Measurements from ENCODE around the gene GABRG3. TPM values are rescaled to one million over a fixed set of nuclear protein-coding genes. Genes with fewer than 3 reads are reported as not detected.

Gene GABRG3
- total and polyA plus RNA-seq, 2 donors (not counting 3 experiments of a cell fraction or from before 2014, with no cell fraction given): not detected

GRCh38 chr15:27398631-27399161 is 427.7 kb downstream of the GABRG3 start:
- CTCF ChIA-PET: no interaction called here
- dilution Hi-C loops (cut with MboI; ENCODE audit: extremely low pct_ligation_motif_present, low sequenced_read_pairs): no loop called here

More at GRCh38 chr15:27398631-27399161, 427.7 kb downstream of the GABRG3 start:
- TF ChIP-seq FOS (IDR thresholded peaks at IDR 0.05; ENCODE audit: borderline replicate concordance, insufficient read depth, low read length): no peak
- TF ChIP-seq POLR2AphosphoS5 (IDR thresholded peaks at IDR 0.05; ENCODE audit: insufficient read depth, low read depth, low read length): no peak
- no peak for TF ChIP-seq JUN (IDR thresholded peaks at IDR 0.05; ENCODE audit: borderline replicate concordance, insufficient read depth, insufficient read length, low read depth)
- no peak for TF ChIP-seq GATA2 (IDR thresholded peaks at IDR 0.05; ENCODE audit: insufficient read depth, insufficient read length, low read depth, low read length)
- TF ChIP-seq EZH2 (IDR thresholded peaks at IDR 0.05; ENCODE audit: borderline replicate concordance, low read depth, low read length, severe bottlenecking): no peak
- no peak for TF ChIP-seq POLR2A (IDR thresholded peaks at IDR 0.05; ENCODE audit: low read depth, low read length)
- TF ChIP-seq MAX (IDR thresholded peaks at IDR 0.05; ENCODE audit: insufficient read depth, insufficient read length): no peak
- TF ChIP-seq MYC (IDR thresholded peaks at IDR 0.05; ENCODE audit: low read depth, low read length): no peak
- TF ChIP-seq CTCF (IDR thresholded peaks at IDR 0.05; ENCODE audit: extremely low read depth in 1 of 2, insufficient read depth in 1 of 2, low read depth in 1 of 2, low read length in 2 of 2): no peak
- Histone ChIP-seq H3K9me1 (replicated peaks; ENCODE audit: control insufficient read depth, extremely low read depth, insufficient read depth, low read length) (no peaks in the 10 kb centered on the region), H3K27ac (ENCODE audit: insufficient read depth, low read depth, low read length) (no peak overlapping the region), H3K4me1 (ENCODE audit: control insufficient read depth, extremely low read depth, insufficient read depth, low read length) (no peaks in the 10 kb centered on the region), H2AFZ (ENCODE audit: low read depth, low read length) (no peak overlapping the region), H3K79me2 (ENCODE audit: control insufficient read depth, insufficient read depth, low read length) (no peaks in the 10 kb centered on the region), H3K9ac (replicated peaks; ENCODE audit: extremely low read depth, insufficient read depth, low read length) (no peak overlapping the region), H3K9me3 (replicated peaks; ENCODE audit: control insufficient read depth, insufficient read depth, low read length) (no peaks in the 10 kb centered on the region), H3K36me3 (ENCODE audit: control insufficient read depth in 2 of 2, extremely low read depth in 1 of 2, insufficient read depth in 2 of 2, low read length in 2 of 2) (no peaks in the 10 kb centered on the region), H3K4me3 (replicated peaks in 1 of 3; ENCODE audit: insufficient read depth in 1 of 3, low read depth in 1 of 3, low read length in 3 of 3) (no peak overlapping the region), H3K27me3 (ENCODE audit: control insufficient read depth in 2 of 2, insufficient read depth in 2 of 2, low read length in 2 of 2) (no peaks in the 10 kb centered on the region), H3K4me2 (ENCODE audit: insufficient read depth, low read length) (no peak overlapping the region), H4K20me1 (replicated peaks; ENCODE audit: control insufficient read depth, extremely low read depth, insufficient read depth, low read length) (no peaks in the 10 kb centered on the region)
- POLR2A ChIA-PET: no interaction called here
- BruUV-seq (replicated peaks): no TSS peak
- DNase-seq (ENCODE audit: low read depth, low spot score) (no peak), FAIRE-seq (no peak)
- intact Hi-C loops (cut with micrococcal nuclease): no loop called here

Measured in endothelial cell of umbilical vein (primary cell).